ENCODE results near the gene LRRN3. TPM values are rescaled to one million over a fixed set of nuclear protein-coding genes. Genes with fewer than 3 reads are reported as not detected.

The LRRN3 gene
- total RNA-seq, result 1 to 10 TPM; 3.3 to 5.0 TPM
- 10 to 100 TPM; 41.4 to 75.1 (median 55.9) TPM for polyA plus RNA-seq (ENCODE audit: insufficient read length in 6 of 6)
- long read RNA-seq, donor 1, transcript LRRN3-203 (2 exons, 3,513 nt), result major isoform, 34 of 54 reads
- long read RNA-seq, donor 1, transcript LRRN3-201 (3 exons, 3,099 nt), result minor isoform, 17 of 54 reads
- long read RNA-seq, donor 1, partial matches to known transcripts, result 0 of 54 reads
- long read RNA-seq, donor 1, other reads (novel, unspliced or antisense), result 0 of 54 reads
- long read RNA-seq, donor 2, transcript LRRN3-201 (3 exons, 3,099 nt), result minor isoform, 6 of 19 reads
- long read RNA-seq, donor 2, transcript LRRN3-203 (2 exons, 3,513 nt), result major isoform, 11 of 19 reads
- long read RNA-seq, donor 2, partial matches to known transcripts, result 0 of 19 reads
- long read RNA-seq, donor 2, other reads (novel, unspliced or antisense), result 0 of 19 reads
- long read RNA-seq, donor 3, transcript LRRN3-203 (2 exons, 3,513 nt), result minor isoform, 6 of 13 reads
- long read RNA-seq, donor 3, transcript LRRN3-201 (3 exons, 3,099 nt), result major isoform, 7 of 13 reads
- long read RNA-seq, donor 3, partial matches to known transcripts, result 0 of 13 reads
- long read RNA-seq, donor 3, other reads (novel, unspliced or antisense), result 0 of 13 reads
- long read RNA-seq, donor 4, partial matches to known transcripts, result 0 of 1 reads
- long read RNA-seq, donor 4, other reads (novel, unspliced or antisense), result 0 of 1 reads
- long read RNA-seq, donor 5, transcript LRRN3-201 (3 exons, 3,099 nt), result major isoform, 17 of 31 reads
- long read RNA-seq, donor 5, transcript LRRN3-203 (2 exons, 3,513 nt), result minor isoform, 11 of 31 reads
- long read RNA-seq, donor 5, partial matches to known transcripts, result 0 of 31 reads
- long read RNA-seq, donor 5, other reads (novel, unspliced or antisense), result 0 of 31 reads
- long read RNA-seq, donor 6, transcript LRRN3-203 (2 exons, 3,513 nt), result major isoform, 15 of 66 reads
- long read RNA-seq, donor 6, transcript LRRN3-201 (3 exons, 3,099 nt), result minor isoform, 11 of 66 reads
- long read RNA-seq, donor 6, partial matches to known transcripts, result 39 of 66 reads
- long read RNA-seq, donor 6, other reads (novel, unspliced or antisense), result 0 of 66 reads
- long read RNA-seq, donor 7, transcript LRRN3-203 (2 exons, 3,513 nt), result major isoform, 7 of 14 reads
- long read RNA-seq, donor 7, transcript LRRN3-201 (3 exons, 3,099 nt), result minor isoform, 6 of 14 reads
- long read RNA-seq, donor 7, partial matches to known transcripts, result 0 of 14 reads
- long read RNA-seq, donor 7, other reads (novel, unspliced or antisense), result 0 of 14 reads
- long read RNA-seq, donor 8, transcript LRRN3-201 (3 exons, 3,099 nt), result major isoform, 10 of 35 reads
- long read RNA-seq, donor 8, transcript LRRN3-203 (2 exons, 3,513 nt), result minor isoform, 5 of 35 reads
- long read RNA-seq, donor 8, partial matches to known transcripts, result 20 of 35 reads
- long read RNA-seq, donor 8, other reads (novel, unspliced or antisense), result 0 of 35 reads
- long read RNA-seq, donor 9, result 0 reads
- long read RNA-seq, donor 10, partial matches to known transcripts, result 0 of 1 reads
- long read RNA-seq, donor 10, other reads (novel, unspliced or antisense), result 1 of 1 reads
- long read RNA-seq, donor 11, transcript LRRN3-204 (4 exons, 3,725 nt), result minor isoform, 5 of 46 reads
- long read RNA-seq, donor 11, transcript LRRN3-203 (2 exons, 3,513 nt), result minor isoform, 16 of 46 reads
- long read RNA-seq, donor 11, transcript LRRN3-201 (3 exons, 3,099 nt), result major isoform, 18 of 46 reads
- long read RNA-seq, donor 11, partial matches to known transcripts, result 6 of 46 reads
- long read RNA-seq, donor 11, other reads (novel, unspliced or antisense), result 0 of 46 reads
- long read RNA-seq, donor 12, transcript LRRN3-204 (4 exons, 3,725 nt), result minor isoform, 5 of 25 reads
- long read RNA-seq, donor 12, transcript LRRN3-201 (3 exons, 3,099 nt), result major isoform, 10 of 25 reads
- long read RNA-seq, donor 12, transcript LRRN3-203 (2 exons, 3,513 nt), result major isoform, 10 of 25 reads
- long read RNA-seq, donor 12, partial matches to known transcripts, result 0 of 25 reads
- long read RNA-seq, donor 12, other reads (novel, unspliced or antisense), result 0 of 25 reads

DNA sequence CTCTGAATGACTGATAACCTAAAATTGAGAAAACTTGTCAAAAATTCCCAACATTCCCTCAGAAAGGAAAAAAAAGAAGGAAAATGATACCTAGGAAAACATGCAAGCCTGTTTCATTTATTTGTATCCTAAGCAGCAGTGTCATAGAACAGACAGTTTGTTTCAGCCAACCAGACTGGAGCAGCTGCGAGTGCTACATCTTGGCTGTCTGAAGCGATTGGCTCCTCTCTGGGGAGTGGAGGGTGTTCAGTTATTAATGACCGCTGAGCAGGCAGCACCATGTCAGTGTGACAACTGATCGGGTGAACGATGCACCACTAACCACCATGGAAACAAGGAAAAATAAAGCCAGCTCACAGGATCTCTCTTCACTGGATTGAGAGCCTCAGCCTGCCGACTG is at the start of gene LRRN3:
TSS of gene LRRN3 (plus strand) at position 282 of the 400 bp plus-strand sequence. CDS start 31,646 bp downstream, outside the sequence.
- intact Hi-C loops (cut with DNase I), result no loop called here
- H3K4me3 ChIP-seq, result peak within 1 kb of the TSS in 1 of 2 donors; percentile 25
- no peaks in the 10 kb centered on the region for H3K9me3 ChIP-seq
- TF ChIP-seq CTCF (IDR thresholded peaks at IDR 0.05), result no peak
- H3K4me1 ChIP-seq, result no peaks in the 10 kb centered on the region
- H3K27me3 ChIP-seq, result no peaks in the 10 kb centered on the region
- no peaks in the 10 kb centered on the region for H3K36me3 ChIP-seq
- DNase-seq (peak in 2 of 4 donors; percentile 68 to 77), ATAC-seq (peak; percentile 81)
- peak within 1 kb of the TSS; percentile 6 to 8 for H3K27ac ChIP-seq

GRCh38 chr7:111041577-111041976 is 49.4 kb upstream of the LRRN3 start:
- H3K4me3 ChIP-seq, result no peak overlapping the region
- H3K27me3 ChIP-seq, result no peaks in the 10 kb centered on the region
- ATAC-seq (peak; percentile 79), DNase-seq (no peak)
- TF ChIP-seq CTCF (IDR thresholded peaks at IDR 0.05), result no peak
- intact Hi-C loops (cut with DNase I), result no loop called here
- H3K27ac ChIP-seq, result no peak overlapping the region
- no peaks in the 10 kb centered on the region for H3K9me3 ChIP-seq
- no peaks in the 10 kb centered on the region for H3K36me3 ChIP-seq
- H3K4me1 ChIP-seq, result no peaks in the 10 kb centered on the region

GRCh38 chr7:111042842-111043241 is 48.1 kb upstream of the LRRN3 start:
- H3K27me3 ChIP-seq, result no peaks in the 10 kb centered on the region
- intact Hi-C loops (cut with DNase I), result no loop called here
- H3K4me1 ChIP-seq, result no peaks in the 10 kb centered on the region
- H3K36me3 ChIP-seq, result no peaks in the 10 kb centered on the region
- DNase-seq (no peak), ATAC-seq (no peak)
- no peak for TF ChIP-seq CTCF (IDR thresholded peaks at IDR 0.05)
- H3K4me3 ChIP-seq, result no peak overlapping the region
- no peaks in the 10 kb centered on the region for H3K9me3 ChIP-seq
- H3K27ac ChIP-seq, result no peak overlapping the region

DNA sequence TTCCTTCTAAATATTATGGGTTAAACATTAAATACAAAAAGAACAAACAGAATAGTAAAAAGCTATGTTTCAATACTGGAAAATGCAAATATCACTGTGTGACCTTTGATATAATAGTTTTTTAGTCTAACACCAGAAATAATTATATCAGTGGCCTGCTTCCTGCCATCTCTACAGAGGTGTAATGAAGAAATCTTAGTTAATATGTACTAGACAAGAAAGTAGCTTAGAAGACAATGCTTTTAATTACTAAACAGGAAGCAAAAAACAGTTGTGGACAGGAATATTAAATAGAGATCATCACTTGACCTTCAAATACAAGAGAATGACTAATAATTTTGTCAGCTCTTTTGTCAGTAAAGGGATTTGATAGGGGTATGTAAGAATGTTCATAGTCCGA is 47.4 kb upstream of the LRRN3 start:
- TF ChIP-seq CTCF (IDR thresholded peaks at IDR 0.05), result no peak
- intact Hi-C loops (cut with DNase I), result no loop called here
- no peak overlapping the region for H3K27ac ChIP-seq
- no peaks in the 10 kb centered on the region for H3K4me1 ChIP-seq
- ATAC-seq (no peak), DNase-seq (no peak)
- no peaks in the 10 kb centered on the region for H3K9me3 ChIP-seq
- no peaks in the 10 kb centered on the region for H3K36me3 ChIP-seq
- no peak overlapping the region for H3K4me3 ChIP-seq
- no peaks in the 10 kb centered on the region for H3K27me3 ChIP-seq

Measured in left lung (tissue), 14 donors.